SW480 (cell line): ENCODE measurements around the gene PCDH18.
"Not testable (repeated sequence)": the region's sequence is repeated elsewhere in the genome, so short reads cannot be mapped to it uniquely, and the experiment has no call there.

ENCODE experiments used
- DNase-seq: peaks from one replicate; pipeline ENCODE4 v3.0.0-alpha.2; 2016; ENCODE audit warnings: low spot score

The PCDH18 gene

GRCh38 chr4:137531986-137532868 is at the start of gene PCDH18:
PCDH18 (minus strand) TSS chr4:137532494; CDS start chr4:137532088, 406 bp downstream.
- DNase-seq, result no peak

GRCh38 chr4:137576446-137576845 is 44.2 kb upstream of the PCDH18 start:
- DNase-seq, result no peak

GRCh38 chr4:137572647-137573046 is 40.4 kb upstream of the PCDH18 start:
- no peak for DNase-seq

- DNase-seq, result no peak
Measured at GRCh38 chr4:137572163-137572562, 39.9 kb upstream of the PCDH18 start.

GRCh38 chr4:137559801-137560200 is 27.5 kb upstream of the PCDH18 start:
- no peak for DNase-seq

GRCh38 chr4:137558951-137559350 is 26.7 kb upstream of the PCDH18 start:
- no peak for DNase-seq

GRCh38 chr4:137545461-137545861 is 13.2 kb upstream of the PCDH18 start:
- DNase-seq, result no peak

GRCh38 chr4:137543648-137544047 is 11.4 kb upstream of the PCDH18 start:
- no peak for DNase-seq

GRCh38 chr4:137543198-137543597 is 10.9 kb upstream of the PCDH18 start:
- DNase-seq, result no peak

- DNase-seq, result no peak
Measured at GRCh38 chr4:137541876-137542646, 9.8 kb upstream of the PCDH18 start.

GRCh38 chr4:137541181-137541580 is 8.9 kb upstream of the PCDH18 start:
- peak; percentile 41 for DNase-seq

- no peak for DNase-seq
Measured at GRCh38 chr4:137540356-137540755, 8.1 kb upstream of the PCDH18 start.

GRCh38 chr4:137538526-137538925 is 6.2 kb upstream of the PCDH18 start:
- DNase-seq, result no peak

- not testable (repeated sequence) for DNase-seq
Measured at GRCh38 chr4:137537807-137538206, 5.5 kb upstream of the PCDH18 start.

GRCh38 chr4:137536789-137537561 is 4.7 kb upstream of the PCDH18 start:
- DNase-seq, result no peak

- no peak for DNase-seq
Measured at GRCh38 chr4:137535718-137536117, 3.4 kb upstream of the PCDH18 start.

- no peak for DNase-seq
Measured at GRCh38 chr4:137534516-137534915, 2.2 kb upstream of the PCDH18 start.

- DNase-seq, result no peak
Measured at GRCh38 chr4:137533855-137534254, 1.6 kb upstream of the PCDH18 start.

GRCh38 chr4:137532869-137533236 is 559 bp upstream of the PCDH18 start:
- no peak for DNase-seq

- DNase-seq, result no peak
Measured at GRCh38 chr4:137531168-137531985, 917 bp downstream of the PCDH18 start.

GRCh38 chr4:137530176-137530575 is 2.1 kb downstream of the PCDH18 start:
- no peak for DNase-seq

- DNase-seq, result no peak
Measured at GRCh38 chr4:137529432-137529831, 2.9 kb downstream of the PCDH18 start.
